Measurements from ENCODE around the gene ROBO3.

GRCh38 chr11:124843616-124843910 is 21.7 kb upstream of the ROBO3 start:
- TF ChIP-seq POLR2A (IDR thresholded peaks at IDR 0.05) (no peak), CTCF (IDR thresholded peaks at IDR 0.05) (no peak)

Measured in transverse colon (tissue), 3 donors.